Ecto neural progenitor cell (in vitro differentiated cells): ENCODE results near the gene RERGL.
"Not testable (repeated sequence)": the region's sequence is repeated elsewhere in the genome, so short reads cannot be mapped to it uniquely, and the experiment has no call there.

Experiments
- DNase-seq: peaks from one replicate; pipeline ENCODE4 v3.0.0-alpha.2; 2018; ENCODE audit warnings: low spot score

The RERGL gene

DNA sequence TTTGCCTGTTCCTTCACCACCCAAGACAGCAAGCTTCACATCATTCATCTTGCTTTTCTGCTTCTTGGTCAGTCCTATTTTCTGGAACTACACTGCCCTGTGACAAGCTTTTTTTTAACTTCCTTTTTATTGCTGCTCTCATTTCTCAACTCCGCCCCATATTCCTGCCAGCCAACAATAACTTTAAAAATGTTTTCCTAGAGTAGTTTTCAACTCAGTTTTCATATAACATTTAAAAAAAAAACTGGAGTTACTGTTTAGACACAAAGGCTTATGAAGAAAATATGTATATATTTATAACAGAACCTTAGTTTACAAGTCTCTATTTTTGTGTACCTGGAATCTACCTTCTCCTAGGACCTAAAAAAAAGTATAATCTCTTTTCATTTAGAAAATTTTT, at the start of gene RERGL:
Gene RERGL (minus strand): TSS at position 101 of the 400 bp plus-strand sequence. CDS start 53 bp downstream, at position 48.
- no peak for DNase-seq

- DNase-seq = no peak
Observed at GRCh38 chr12:18139254-18139653, 49.3 kb upstream of the RERGL start.

GRCh38 chr12:18135509-18135908, 45.5 kb upstream of the RERGL start:
- DNase-seq = no peak

- no peak for DNase-seq
Observed at GRCh38 chr12:18135086-18135485, 45.1 kb upstream of the RERGL start.

- DNase-seq = no peak
Observed at GRCh38 chr12:18130851-18131250, 40.9 kb upstream of the RERGL start.

DNA sequence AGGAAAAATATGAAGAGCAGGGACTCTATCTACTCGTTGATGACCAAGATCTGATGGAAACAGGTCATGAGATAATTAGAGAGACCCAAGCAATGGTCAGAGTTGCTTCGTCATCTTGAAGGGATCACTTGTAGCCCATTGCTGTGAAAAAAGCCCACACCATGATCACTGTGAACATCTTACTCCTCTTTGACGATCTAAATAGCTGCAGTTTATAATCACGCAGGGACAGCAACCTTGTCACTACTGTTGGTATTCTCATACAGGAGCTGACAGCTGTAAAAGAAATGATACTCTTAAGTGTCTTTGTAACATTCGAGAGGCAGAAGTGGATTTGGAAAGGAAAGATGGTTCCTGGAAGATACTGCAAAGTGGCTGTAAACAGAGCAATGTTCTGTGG, 33.7 kb upstream of the RERGL start:
- DNase-seq = no peak

GRCh38 chr12:18120899-18121298, 30.9 kb upstream of the RERGL start:
- no peak for DNase-seq

DNA sequence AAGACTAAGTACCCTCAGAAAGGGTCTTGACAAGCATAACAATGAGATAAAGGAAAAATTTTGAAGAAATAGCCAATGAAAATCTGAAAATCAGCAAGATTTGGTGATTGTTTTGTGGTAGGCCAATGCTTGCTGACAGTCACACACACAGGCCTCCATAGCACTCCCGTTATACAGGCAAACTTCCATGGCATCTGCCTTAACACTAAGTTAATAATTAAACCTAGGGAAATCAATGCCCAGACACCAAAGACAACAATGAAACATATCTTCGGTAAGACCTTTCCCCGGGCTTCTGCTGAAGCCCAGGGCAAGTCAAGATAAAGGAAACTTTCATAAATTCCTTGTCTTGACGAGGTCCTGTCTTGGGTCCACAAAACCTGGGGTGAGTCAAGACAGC, 18.6 kb upstream of the RERGL start:
- DNase-seq = no peak

GRCh38 chr12:18103624-18104023, 13.6 kb upstream of the RERGL start:
- no peak for DNase-seq

DNA sequence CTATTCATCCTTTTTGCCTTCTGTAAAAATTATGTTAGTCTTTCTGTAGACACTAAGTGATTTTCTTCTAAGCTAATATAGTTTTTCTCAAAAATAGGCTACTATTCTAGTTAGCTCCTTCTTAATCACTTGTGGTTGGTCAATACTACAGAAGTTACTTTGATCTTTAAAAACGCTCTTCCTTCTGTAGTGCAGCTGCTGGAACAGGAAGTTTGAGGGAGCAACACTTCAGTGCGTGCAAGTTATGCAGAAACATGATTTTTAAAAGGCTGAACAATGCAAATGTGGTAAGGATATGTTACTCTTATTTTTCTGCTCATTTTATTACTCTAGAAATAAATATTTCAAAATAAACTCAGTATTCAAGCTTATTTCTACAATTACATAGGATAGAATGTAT, 11.1 kb upstream of the RERGL start:
- no peak for DNase-seq

DNA sequence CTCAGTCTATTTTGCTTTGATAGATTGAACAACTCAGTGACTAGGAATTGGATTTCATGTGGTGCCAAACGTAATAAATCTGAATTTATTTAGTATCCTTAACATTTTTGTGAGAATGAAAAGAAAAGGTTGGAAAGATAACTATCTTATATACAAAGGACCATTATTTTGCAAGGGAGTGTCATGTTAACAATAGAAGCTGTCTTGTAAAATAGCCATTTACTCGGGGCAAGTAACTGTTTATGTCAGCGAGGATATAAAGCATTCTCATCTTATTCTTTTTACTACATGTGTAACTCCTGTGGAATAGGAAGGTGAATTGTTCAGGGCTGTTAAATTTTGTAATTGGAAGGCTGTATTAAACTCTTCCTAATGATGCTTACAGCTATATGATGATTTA, 5.9 kb downstream of the RERGL start:
- no peak for DNase-seq

DNA sequence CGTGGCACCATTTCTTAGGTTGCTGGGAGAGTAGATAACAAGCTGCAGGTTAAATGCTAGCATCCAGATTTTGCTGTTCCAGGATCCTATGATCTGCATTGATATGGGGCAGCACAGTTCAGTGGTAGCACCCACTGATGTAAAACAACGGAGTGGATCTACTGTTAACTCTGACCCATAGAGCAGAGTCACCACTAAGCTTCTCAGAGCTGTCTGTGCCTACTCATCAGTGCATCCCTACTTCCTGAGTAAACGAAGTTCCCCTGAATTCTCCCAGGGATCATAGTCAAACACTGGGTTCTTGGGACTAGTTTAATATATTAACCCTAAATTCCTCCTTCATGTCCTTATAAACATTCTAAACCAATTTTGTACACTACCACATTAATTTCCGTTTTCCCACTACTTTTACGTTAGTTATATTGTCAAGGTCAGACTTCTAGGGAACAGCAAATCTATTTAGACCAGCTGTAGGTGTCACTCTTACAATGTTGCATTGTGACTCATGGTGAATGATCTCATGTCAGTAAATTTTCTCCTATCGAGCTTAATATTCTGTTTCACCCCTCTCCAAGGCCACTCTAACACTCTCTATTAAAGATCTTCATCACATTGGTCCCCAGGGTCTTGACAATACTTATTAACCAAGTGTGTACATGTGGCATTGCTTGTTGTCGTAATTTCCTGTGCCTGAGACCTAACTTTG, 10.3 kb downstream of the RERGL start:
- no peak for DNase-seq

GRCh38 chr12:18074001-18074400, 16.0 kb downstream of the RERGL start:
- no peak for DNase-seq

DNA sequence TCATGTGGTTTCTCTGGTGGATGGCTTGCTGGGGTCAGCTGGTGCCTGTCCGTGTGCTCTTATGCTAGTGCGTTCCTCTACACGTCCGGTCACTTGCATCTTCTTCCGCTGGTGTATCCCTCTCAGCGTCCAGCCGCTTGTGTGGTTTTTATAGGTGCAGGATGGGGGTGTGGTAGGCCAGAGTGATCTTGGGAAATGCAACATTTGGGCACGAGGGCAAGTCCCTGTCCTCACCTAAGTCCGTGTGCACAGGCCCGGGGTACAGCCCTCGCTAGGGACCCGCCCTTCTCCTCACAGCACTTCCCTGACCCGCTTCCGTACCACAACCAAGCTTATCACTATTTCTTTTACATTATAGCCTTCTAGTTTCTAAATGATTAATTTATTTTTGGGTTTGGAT, 17.3 kb downstream of the RERGL start:
- DNase-seq = no peak

DNA sequence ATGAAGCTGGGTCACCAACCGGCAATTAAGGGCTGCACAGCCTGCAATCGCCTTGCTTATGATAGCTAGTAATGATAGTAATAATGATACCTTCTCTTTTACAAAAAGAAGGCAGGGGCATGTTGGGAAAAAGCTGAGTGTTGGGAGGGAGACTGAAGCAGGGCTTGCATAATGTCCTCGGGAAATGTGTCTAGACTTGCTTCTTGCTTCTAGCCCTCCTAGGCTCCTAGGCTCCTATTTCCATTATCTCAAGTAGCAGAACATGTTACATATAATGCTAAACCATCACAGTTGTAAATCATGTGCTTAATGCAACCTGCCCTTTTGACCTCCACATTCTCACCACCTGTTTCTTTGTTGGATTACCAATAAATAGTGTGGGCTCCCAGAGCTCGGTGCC, 18.7 kb downstream of the RERGL start:
- DNase-seq = no peak

DNA sequence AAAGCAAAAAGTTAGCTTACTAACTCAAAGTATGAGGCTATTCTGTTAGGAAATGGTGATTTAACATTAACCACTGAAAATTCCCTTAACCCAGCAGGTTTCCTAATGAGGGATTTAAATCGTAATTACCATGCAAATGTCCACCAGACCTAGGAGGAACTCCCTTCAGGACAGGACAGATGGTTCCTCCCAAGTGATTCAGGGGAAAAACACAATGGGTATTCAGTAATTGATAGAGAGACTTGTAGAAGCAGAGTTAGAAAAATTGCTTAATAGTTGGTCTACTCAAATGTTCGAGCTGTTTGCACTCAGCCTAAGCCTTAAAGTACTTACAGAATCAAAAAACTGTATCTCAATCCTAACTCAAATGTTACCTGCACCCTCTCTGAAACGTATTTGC, 21.6 kb downstream of the RERGL start:
- no peak for DNase-seq

DNA sequence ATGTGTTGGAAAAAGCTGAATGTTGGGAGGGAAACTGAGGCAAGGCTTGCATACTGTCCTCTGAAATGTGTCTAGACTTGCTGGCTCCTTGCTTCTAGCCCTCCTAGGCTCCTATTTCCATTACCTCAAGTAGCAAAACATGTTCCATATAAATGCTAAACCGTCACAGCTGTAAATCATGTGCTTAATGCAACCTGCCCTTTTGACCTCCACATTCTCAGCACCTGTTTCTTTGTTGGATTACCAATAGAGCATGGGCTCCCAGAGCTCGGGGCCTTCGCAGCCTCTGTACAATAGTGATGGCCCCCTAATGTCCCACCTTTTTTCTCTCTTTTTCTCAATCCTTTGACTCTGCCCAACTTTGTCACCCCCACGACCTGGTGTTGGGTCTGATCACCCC, 23.3 kb downstream of the RERGL start:
- no peak for DNase-seq

DNA sequence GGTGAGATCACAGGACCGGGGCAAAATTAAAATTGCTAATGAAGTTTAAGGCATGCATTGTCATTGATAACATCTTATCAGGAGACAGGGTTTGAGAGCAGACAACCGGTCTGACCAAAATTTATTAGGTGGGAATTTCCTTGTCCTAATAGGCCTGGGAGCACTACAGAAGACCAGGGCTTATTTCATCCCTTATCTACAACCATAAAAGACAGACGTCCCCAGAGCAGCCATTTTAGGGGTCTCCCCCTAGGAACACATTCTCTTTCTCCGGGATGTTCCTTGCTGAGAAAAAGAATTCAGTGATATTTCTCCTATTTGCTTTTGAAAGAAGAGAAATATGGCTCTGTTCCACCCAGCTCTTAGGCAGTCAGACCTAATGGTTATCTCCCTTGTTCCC, 27.1 kb downstream of the RERGL start:
- not testable (repeated sequence) for DNase-seq

DNA sequence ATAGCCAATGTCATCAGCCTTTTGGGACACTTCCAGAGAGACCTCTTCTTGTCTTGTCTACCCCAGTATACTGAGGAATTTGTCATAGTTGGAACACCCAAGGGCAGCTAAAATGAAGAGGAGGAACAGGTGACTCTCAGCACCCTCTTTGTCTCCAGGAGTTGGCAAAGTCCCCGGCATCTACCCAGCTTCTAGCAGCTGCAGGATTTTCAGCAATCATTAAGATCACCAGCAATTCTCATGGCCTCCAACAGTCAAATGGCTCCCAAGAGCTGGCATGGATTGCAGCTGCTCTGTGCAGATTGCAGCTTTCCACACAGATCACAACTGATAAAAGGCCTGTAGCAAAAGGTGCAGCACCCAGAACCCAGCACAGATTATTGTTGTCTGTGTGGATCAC, 32.9 kb downstream of the RERGL start:
- no peak for DNase-seq

DNA sequence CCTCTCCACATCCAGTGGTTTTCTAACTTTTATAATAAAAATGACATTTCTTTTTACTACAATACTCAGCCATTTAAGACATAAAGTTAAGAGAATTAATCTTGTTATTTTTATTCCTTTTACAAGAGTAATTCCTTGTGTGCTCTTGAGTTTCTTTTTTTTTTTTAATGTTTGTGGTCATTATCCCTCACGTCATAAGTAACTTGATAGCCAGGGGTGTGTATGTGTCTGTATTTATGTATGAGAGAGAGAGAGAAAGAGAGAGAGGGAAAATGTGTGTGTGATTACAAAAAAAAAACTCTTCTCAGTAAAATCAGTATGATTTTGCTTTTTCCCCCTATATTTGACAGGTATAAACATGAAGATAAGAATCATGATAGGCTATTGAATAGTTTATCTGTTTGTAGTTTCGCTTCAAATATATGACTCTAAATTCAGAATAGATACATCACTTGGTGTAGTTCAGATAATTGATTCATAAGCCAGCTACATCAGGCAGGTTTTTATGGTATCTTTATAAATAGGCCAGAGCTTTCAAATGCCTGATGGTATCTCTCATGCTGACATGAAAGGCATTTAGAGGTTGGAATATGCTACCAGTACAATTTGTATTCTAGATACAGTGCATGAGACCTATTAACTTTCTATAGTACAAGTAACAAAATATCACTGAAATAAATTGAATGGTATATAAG, 34.9 kb downstream of the RERGL start:
- no peak for DNase-seq

- no peak for DNase-seq
Observed at GRCh38 chr12:18045446-18045992, 44.5 kb downstream of the RERGL start.

DNA sequence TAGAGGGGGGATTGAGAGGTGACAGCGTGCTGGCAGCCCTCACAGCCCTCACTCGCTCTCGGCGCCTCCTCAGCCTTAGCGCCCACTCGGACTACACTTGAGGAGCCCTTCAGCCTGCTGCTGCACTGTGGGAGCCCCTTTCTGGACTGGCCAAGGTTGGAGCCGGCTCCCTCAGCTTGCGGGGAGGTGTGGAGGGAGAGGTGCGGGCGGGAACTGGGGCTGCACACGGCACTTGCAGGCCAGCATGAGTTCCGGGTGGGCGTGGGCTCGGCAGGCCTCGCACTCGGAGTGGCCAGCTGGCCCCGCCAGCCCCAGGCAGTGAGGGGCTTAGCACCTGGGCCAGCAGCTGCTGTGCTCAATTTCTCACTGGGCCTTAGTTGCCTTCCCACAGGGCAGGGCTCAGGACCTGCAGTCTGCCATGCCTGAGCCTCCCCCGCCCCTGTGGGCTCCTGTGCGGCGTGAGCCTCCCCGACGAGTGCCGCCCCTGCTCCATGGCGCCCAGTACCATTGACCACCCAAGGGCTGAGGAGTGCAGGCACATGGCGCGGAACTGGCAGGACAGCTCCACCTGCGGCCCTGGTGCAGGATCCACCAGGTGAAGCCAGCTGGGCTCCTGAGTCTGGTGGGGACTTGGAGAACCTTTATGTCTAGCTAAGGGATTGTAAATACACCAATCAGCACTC, 49.8 kb downstream of the RERGL start:
- DNase-seq = not testable (repeated sequence)
